DMS153 treated with DMSO at 0.1 percent for 48 hours (cell line): ENCODE measurements around the gene DCUN1D3.
A peak's percentile ranks its signal among the peaks of the same experiment; 100 is the strongest.
"Not testable (repeated sequence)": the region's sequence is repeated elsewhere in the genome, so short reads cannot be mapped to it uniquely, and the experiment has no call there.

Experiments used
- DNase-seq: peaks from one replicate; lab custom pipeline; 2025; ENCODE audit not compliant: unreplicated experiment; lab: John Stamatoyannopoulos, UW

The DCUN1D3 gene

DNA sequence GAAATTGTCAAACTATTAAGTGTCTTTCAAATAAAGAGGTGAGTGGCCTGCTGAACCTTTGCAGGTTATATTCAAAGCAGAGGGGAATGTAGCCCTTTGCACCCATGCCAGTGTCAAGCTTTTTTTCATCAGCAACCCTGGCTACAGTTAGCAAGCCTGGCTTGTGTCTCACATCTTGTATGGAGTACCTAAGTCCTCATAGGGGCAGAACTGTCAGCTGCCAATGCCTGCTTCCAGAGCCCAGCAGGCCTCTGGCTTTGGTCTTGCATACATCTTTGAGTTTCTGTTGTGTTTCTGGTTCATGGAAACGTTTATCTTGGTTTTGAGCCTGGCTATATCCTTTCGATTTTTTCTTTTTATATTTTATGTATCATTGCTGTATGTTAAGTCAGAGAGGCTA lies 67.1 kb downstream of the DCUN1D3 start:
- DNase-seq: no peak

DNA sequence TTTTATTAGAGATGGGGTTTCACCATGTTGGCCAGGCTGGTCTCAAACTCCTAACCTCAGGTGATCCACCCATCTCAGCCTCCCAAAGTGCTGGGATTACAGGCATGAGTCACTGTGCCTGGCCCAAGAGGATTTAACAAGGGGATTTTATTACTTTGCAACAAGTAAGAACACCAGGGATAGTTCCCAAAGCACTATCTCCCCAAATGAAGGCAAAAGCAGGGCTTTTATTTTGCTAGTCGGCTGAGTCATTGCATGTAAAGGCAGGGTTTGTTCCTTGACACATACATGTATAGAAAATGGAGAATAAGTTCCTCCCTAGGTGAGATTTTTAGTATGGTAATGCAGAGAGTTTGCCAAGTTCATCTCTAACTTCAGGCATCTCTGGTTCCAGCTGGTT lies 69.8 kb downstream of the DCUN1D3 start:
- no peak for DNase-seq

- DNase-seq: no peak
Measured at GRCh38 chr16:20829536-20829935, 70.6 kb downstream of the DCUN1D3 start.

DNA sequence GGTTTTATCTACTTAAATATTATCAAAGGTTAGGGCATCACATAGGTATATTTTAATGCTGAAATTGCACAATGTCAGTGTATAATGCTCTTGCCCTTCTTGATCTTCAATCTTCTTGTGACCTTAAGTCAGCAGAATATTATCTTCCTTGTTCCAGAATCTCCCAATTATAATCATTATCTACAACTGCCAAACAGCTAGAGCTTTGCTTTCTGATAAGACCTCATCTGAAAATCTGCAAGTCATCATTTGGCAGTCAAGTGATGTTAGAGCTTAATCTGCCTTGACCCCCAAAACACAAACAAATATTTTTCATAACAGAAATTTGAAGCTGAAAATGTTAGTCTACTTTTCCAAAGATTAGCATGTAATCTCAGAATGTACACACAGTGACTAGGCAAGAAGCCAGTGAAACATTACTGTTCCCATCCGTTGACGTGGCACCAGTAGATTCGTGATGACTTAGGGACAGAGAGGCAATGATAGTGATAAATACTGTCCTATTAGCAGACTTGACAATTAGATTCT lies 74.1 kb downstream of the DCUN1D3 start:
- no peak for DNase-seq

- no peak for DNase-seq
Measured at GRCh38 chr16:20822521-20823325, 77.4 kb downstream of the DCUN1D3 start.

DNA sequence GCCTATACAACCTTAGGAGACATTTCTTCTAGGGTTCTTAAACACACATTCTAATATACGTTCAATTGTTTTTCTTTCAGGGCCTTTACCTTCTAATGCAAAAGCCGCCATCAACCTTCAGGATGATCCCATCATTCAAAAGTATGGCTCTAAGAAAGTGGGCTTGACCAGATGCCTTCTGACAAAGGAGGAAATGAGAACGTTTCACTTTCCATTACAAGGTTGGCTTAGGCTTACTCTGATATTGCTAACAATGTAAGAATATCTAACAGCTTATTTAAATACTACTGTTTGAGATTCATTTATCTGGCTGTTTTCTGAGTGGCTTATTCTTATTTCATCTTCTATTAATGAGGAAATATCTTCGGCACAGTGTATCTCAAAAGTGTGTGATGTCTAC lies 78.5 kb downstream of the DCUN1D3 start:
- no peak for DNase-seq

- DNase-seq: no peak
Measured at GRCh38 chr16:20818929-20819585, 81.1 kb downstream of the DCUN1D3 start.

GRCh38 chr16:20814784-20815183 lies 85.4 kb downstream of the DCUN1D3 start:
- DNase-seq: no peak

DNA sequence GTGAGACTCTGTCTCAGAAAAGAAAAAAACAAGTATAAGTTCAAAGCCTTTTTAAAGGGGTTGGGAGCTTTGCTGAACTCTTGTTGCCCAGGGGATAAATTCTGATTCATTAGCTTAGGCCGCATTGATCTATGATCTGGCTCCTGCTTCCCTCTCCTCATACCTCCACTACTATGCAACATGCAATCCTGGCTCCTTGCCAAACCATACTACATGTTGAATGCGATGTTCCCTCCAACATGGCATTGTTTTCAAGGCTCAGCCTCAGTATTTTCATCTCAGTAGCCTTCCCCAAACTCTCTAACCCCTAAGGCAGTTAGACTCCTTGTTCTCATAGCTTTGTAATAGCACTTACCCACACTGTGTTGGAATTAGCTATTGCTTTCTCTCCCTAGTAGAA lies 87.6 kb downstream of the DCUN1D3 start:
- DNase-seq: no peak

DNA sequence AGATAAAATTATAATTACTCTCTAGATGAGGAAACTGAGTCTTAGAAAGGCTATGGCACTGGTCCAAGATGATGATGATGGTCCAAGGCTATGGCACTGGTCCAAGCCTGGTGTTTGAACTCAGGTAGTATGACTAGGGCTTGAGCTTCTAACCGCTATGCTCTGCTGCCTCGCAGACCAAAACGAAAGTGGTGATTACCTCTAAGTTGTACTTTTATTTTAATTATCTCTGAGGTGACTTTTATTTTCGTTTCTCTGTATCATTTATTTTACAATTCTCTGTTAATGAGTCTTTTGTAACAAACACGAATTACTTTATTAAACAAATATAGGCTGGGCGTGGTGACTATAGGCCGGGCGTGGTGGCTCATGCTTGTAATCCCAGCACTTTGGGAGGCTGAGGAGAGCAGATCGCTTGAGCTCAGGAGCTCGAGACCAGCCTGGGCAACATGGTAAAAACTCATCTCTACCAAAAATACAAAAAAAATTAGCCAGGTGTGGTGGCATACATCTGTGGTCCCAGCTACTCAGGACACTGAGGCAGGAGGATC lies 88.2 kb downstream of the DCUN1D3 start:
- DNase-seq: no peak

DNA sequence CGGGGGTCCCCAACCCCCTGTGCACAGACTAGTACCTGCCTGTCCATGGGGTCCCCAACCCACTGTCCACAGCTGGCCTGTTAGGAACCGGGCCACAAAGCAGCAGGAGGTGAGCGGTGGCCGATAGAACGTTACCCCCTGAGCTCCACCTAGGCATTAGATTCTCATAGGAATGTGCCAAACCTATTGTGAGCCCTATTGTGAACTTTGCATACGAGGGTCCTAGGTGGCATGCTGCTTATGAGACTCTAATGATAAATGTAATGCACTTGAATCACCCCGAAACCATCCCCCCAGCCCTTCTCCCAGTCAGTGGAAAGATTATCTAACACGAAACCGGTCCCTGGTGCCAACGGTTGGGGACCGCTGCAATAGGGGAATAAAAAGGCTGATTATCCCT lies 92.3 kb downstream of the DCUN1D3 start:
- no peak for DNase-seq

DNA sequence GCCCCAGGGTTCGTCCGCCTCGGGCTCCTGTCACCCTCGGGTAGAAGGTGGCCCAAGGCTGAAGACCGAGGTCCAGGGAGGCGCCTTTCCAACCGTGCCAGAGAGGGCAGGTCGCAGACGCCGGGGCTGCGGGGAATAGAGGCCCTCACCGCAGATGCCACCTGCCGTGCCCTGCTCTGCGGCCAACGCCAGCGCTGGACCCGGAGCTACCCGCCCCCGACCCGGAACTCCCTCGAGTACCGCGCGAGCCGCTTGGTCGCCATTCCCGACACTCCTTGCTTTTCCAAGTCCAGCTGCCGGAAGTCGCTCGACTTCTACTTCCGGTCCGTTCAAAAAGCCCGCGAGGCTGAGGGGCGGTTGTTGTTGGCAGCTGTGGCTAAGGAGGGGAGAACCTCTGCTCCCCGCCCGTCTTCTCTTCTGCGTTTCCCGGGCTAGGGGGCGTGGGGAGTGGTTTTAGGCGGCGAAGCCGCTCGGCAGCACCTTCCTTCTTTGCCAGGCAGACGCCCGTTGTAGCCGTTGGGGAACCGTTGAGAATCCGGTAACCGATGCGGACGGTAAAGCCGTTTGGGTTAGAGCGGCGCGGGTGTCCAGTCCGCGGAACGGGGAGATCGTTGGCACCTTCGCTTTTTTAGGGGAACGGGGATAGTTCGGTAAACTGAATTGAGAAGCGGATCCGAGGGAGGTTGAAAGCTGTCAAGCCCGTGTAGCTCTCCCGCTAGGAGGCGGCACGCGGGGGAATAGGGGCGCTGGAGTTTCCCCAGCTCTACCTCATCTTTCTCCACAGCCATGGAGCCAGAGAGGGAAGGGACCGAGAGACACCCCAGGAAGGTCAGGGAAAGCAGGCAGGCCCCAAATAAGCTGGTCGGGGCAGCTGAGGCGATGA lies 93.7 kb downstream of the DCUN1D3 start, which contains the start of the genes ERI2 and REXO5:
Gene ERI2 (minus strand): TSS at position 305 of the 883 bp plus-strand sequence. CDS start 42 bp downstream, at position 263.
Gene REXO5 (plus strand): TSS at position 360 of the 883 bp plus-strand sequence. CDS start 427 bp downstream, at position 787.
- peak; percentile 84 for DNase-seq

- not testable (repeated sequence) for DNase-seq
Measured at GRCh38 chr16:20805684-20806167, 94.4 kb downstream of the DCUN1D3 start.
